OCI-LY3 (cell line): ENCODE results near the gene MBNL1.

Experiments used
- CTCF ChIP-seq: fragments of 200-600, 300-600 bp; sonication (generic); IDR thresholded peaks from 2 replicates; pipeline ENCODE4 v1.5.1; 2014; ENCODE audit warnings: antibody characterized with exemption, low read length, low read depth
- EZH2phosphoT487 ChIP-seq: fragments of 200-600 bp; shearing (Covaris generic); IDR thresholded peaks from 2 replicates; pipeline ENCODE4 v1.6.1; 2018; ENCODE audit warnings: antibody characterized with exemption, mixed run types, low read depth

GRCh38 chr3:152305075-152305474 is 36.3 kb downstream of the MBNL1 start:
- TF ChIP-seq CTCF (no peak), EZH2phosphoT487 (no peak)
